Neural crest cell (in vitro differentiated cells): ENCODE results near the gene TACR1. TPM values are rescaled to one million over a fixed set of nuclear protein-coding genes. Genes with fewer than 3 reads are reported as not detected.

Experiments used
- DNase-seq: peaks from one replicate; pipeline ENCODE4 v3.0.0; 2021; ENCODE audit warnings: low read depth, mixed read lengths, low spot score
- H3K27ac Mint-ChIP-seq: one replicate; pipeline ENCODE4 v1.8.0; 2021; ENCODE audit warnings: mild to moderate bottlenecking, mixed read lengths; ENCODE audit not compliant: unreplicated experiment
- H3K27me3 Mint-ChIP-seq: 2 replicates; pipeline ENCODE4 v1.8.0; 2021; ENCODE audit warnings: low read depth, mild to moderate bottlenecking, mixed read lengths
- H3K36me3 Mint-ChIP-seq: 2 replicates; pipeline ENCODE4 v1.8.0; 2021; ENCODE audit warnings: low read depth, mild to moderate bottlenecking, mixed read lengths
- H3K4me1 Mint-ChIP-seq: 2 replicates; pipeline ENCODE4 v1.8.0; 2021; ENCODE audit warnings: mixed read lengths
- H3K4me3 Mint-ChIP-seq: one replicate; pipeline ENCODE4 v1.8.0; 2021; ENCODE audit warnings: mild to moderate bottlenecking, mixed read lengths
- H3K9me3 Mint-ChIP-seq: 2 replicates; pipeline ENCODE4 v1.8.0; 2021; ENCODE audit warnings: mixed read lengths
- CTCF ChIP-seq: fragments of 200-600 bp; sonication (generic); conservative IDR thresholded peaks from 2 replicates; pipeline ENCODE4 v1.5.0; 2021; ENCODE audit warnings: antibody characterized with exemption, mild to moderate bottlenecking
- total RNA-seq: library from RNA; stranded (reverse); gene quantifications from 2 replicates; pipeline ENCODE4 v1.2.1, GENCODE V29; 2021

The TACR1 gene
- total RNA-seq, 1 donor from 2014 or later = 0.30 TPM

- H3K36me3 Mint-ChIP-seq = no peaks in the 10 kb centered on the region
- H3K4me3 Mint-ChIP-seq = no peak overlapping the region
- peak overlapping the region; percentile 35 for H3K27ac Mint-ChIP-seq
- peaks cover 3% of the 10 kb centered on the region for H3K9me3 Mint-ChIP-seq
- DNase-seq = no peak
- no peaks in the 10 kb centered on the region for H3K4me1 Mint-ChIP-seq
- no peak for TF ChIP-seq CTCF
- peaks cover 5% of the 10 kb centered on the region for H3K27me3 Mint-ChIP-seq
These were observed 104.9 kb downstream of the TACR1 start for GRCh38 chr2:75094405-75094804.

GRCh38 chr2:75090770-75091515, 108.4 kb downstream of the TACR1 start:
- Mint-ChIP-seq H3K27me3 (peaks cover 5% of the 10 kb centered on the region), H3K27ac (no peak overlapping the region), H3K36me3 (peaks cover 2% of the 10 kb centered on the region), H3K4me3 (no peak overlapping the region), H3K4me1 (no peaks in the 10 kb centered on the region), H3K9me3 (peaks cover 3% of the 10 kb centered on the region)
- DNase-seq = no peak
- no peak for TF ChIP-seq CTCF

DNA sequence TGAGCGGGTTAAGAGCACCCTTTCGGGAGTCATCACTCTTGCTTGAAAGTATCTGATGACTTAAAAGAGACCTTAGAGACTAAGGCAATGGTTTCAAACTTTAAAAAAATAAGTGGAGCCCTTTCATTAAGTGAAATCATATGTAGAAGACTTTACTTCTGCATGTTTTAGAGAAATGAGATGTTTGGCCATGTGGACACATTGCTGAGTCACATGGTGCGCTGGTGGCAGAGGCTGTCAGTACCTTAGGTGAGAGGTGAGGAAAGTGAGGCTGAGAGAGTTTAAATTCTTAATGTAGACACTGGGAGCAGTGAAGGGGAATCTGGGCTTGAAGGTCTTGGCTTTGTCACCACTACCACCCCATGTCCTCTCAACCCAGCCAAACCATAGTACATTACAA, 109.8 kb downstream of the TACR1 start:
- H3K9me3 Mint-ChIP-seq = peaks cover 2% of the 10 kb centered on the region
- peaks cover 2% of the 10 kb centered on the region for H3K36me3 Mint-ChIP-seq
- DNase-seq = no peak
- peaks cover 4% of the 10 kb centered on the region for H3K27me3 Mint-ChIP-seq
- no peak overlapping the region for H3K27ac Mint-ChIP-seq
- no peak overlapping the region for H3K4me3 Mint-ChIP-seq
- no peak for TF ChIP-seq CTCF
- no peaks in the 10 kb centered on the region for H3K4me1 Mint-ChIP-seq

GRCh38 chr2:75088791-75089190, 110.5 kb downstream of the TACR1 start:
- H3K27me3 Mint-ChIP-seq = peaks cover 2% of the 10 kb centered on the region
- H3K27ac Mint-ChIP-seq = no peak overlapping the region
- DNase-seq = no peak
- no peaks in the 10 kb centered on the region for H3K9me3 Mint-ChIP-seq
- TF ChIP-seq CTCF = no peak
- H3K36me3 Mint-ChIP-seq = peaks cover 2% of the 10 kb centered on the region
- no peak overlapping the region for H3K4me3 Mint-ChIP-seq
- no peaks in the 10 kb centered on the region for H3K4me1 Mint-ChIP-seq

DNA sequence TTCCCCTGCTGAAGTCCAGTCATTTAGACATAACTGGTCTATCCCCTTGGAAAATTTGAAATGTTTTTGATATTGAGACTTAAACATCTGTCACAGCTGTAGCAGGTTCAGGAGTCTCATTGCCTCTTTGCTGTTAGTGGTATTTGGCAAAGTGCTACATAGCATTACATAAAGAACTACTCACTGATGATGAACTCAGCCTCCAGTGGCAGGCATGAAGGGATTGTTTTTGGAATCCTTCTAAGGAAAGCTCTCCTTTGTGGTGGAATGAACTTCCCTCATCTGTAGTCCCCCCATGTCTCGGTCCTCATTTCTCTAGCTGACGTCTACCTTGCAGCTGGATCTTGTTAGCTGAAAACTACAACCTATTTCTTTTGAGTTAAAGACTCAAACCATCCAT, 111.6 kb downstream of the TACR1 start:
- H3K4me3 Mint-ChIP-seq = no peak overlapping the region
- no peaks in the 10 kb centered on the region for H3K4me1 Mint-ChIP-seq
- peaks cover 2% of the 10 kb centered on the region for H3K27me3 Mint-ChIP-seq
- no peak for DNase-seq
- TF ChIP-seq CTCF = no peak
- H3K36me3 Mint-ChIP-seq = peaks cover 2% of the 10 kb centered on the region
- no peaks in the 10 kb centered on the region for H3K9me3 Mint-ChIP-seq
- no peak overlapping the region for H3K27ac Mint-ChIP-seq
